ENCODE measurements around the gene KIAA0930.
A peak's percentile ranks its signal among the peaks of the same experiment; 100 is the strongest.

Gene KIAA0930

GRCh38 chr22:45240104-45240809, 437 bp downstream of the KIAA0930 start:
- TF ChIP-seq CTCF (IDR thresholded peaks at IDR 0.05; ENCODE audit: low read depth, low read length) = no peak
- H3K4me3 ChIP-seq (replicated peaks in 1 of 2; ENCODE audit: low read depth in 2 of 2, low read length in 2 of 2) = peak overlapping the region; percentile 65 to 69
- peak; percentile 25 to 29 for DNase-seq (ENCODE audit: low read depth in 2 of 2)

GRCh38 chr22:45239681-45240051, 1.0 kb downstream of the KIAA0930 start:
- no peak for DNase-seq (ENCODE audit: low read depth in 2 of 2)
- peak overlapping the region; percentile 65 to 69 for H3K4me3 ChIP-seq (replicated peaks in 1 of 2; ENCODE audit: low read depth in 2 of 2, low read length in 2 of 2)
- TF ChIP-seq CTCF (IDR thresholded peaks at IDR 0.05; ENCODE audit: low read depth, low read length) = no peak

GRCh38 chr22:45238957-45239680, 1.6 kb downstream of the KIAA0930 start:
- no peak for DNase-seq (ENCODE audit: low read depth in 2 of 2)
- no peak overlapping the region for H3K4me3 ChIP-seq (replicated peaks in 1 of 2; ENCODE audit: low read depth in 2 of 2, low read length in 2 of 2)
- no peak for TF ChIP-seq CTCF (IDR thresholded peaks at IDR 0.05; ENCODE audit: low read depth, low read length)

- TF ChIP-seq CTCF (IDR thresholded peaks at IDR 0.05; ENCODE audit: low read depth, low read length) = no peak
- H3K4me3 ChIP-seq (replicated peaks in 1 of 2; ENCODE audit: low read depth in 2 of 2, low read length in 2 of 2) = no peak overlapping the region
- no peak for DNase-seq (ENCODE audit: low read depth in 2 of 2)
These were observed 2.4 kb downstream of the KIAA0930 start for GRCh38 chr22:45238076-45238956.

GRCh38 chr22:45237065-45237990, 3.4 kb downstream of the KIAA0930 start:
- TF ChIP-seq CTCF (IDR thresholded peaks at IDR 0.05; ENCODE audit: low read depth, low read length) = no peak
- no peak overlapping the region for H3K4me3 ChIP-seq (replicated peaks in 1 of 2; ENCODE audit: low read depth in 2 of 2, low read length in 2 of 2)
- DNase-seq (ENCODE audit: low read depth in 2 of 2) = no peak

DNA sequence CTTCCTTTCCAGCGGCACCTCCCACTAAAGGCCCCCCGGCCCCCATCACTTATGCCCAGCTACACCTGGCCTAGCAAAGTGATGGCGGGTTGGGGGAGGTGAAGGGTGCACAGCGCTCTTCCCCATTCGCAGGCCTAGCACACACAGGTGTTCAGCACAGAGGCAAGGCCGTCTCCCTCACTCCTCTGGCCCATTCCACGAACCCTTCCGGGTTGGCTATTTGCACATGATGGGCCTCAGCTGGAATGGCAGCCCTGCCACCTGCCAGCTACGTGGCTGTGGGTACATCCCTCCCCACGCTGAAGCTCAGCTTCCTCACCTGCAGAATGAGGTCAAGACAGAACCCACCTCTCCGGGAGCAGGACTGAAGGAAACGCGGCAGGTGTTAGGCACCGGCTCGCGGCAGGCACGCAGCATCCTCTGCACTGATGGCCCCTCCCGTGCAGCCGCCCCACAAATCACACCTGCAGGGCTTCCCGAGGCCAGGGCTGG, 4.8 kb downstream of the KIAA0930 start:
- TF ChIP-seq CTCF (IDR thresholded peaks at IDR 0.05; ENCODE audit: low read depth, low read length) = no peak
- H3K4me3 ChIP-seq (replicated peaks in 1 of 2; ENCODE audit: low read depth in 2 of 2, low read length in 2 of 2) = no peak overlapping the region
- no peak for DNase-seq (ENCODE audit: low read depth in 2 of 2)
